Ectodermal cell (in vitro differentiated cells): ENCODE measurements around the gene SRPK2.

ENCODE experiments used
- H3K27ac ChIP-seq: 2 replicates; pipeline ENCODE4 v1.7.0; 2013; ENCODE audit warnings: mild to moderate bottlenecking, low read depth, low read length; ENCODE audit not compliant: insufficient read depth, poor library complexity, severe bottlenecking
- H3K27me3 ChIP-seq: 2 replicates; pipeline ENCODE4 v1.7.0; 2013; ENCODE audit warnings: mild to moderate bottlenecking, low read length; ENCODE audit not compliant: insufficient read depth, control insufficient read depth, poor library complexity, severe bottlenecking
- H3K36me3 ChIP-seq: one replicate; pipeline ENCODE4 v1.7.0; 2013; ENCODE audit warnings: low read length; ENCODE audit not compliant: control insufficient read depth, insufficient read depth
- H3K4me1 ChIP-seq: one replicate; pipeline ENCODE4 v1.7.0; 2013; ENCODE audit warnings: low read length; ENCODE audit not compliant: control insufficient read depth, insufficient read depth
- H3K4me3 ChIP-seq: 2 replicates; pipeline ENCODE4 v1.7.0; 2013; ENCODE audit warnings: low read depth, low read length, control low read depth; ENCODE audit not compliant: insufficient read depth
- H3K9me3 ChIP-seq: 2 replicates; pipeline ENCODE4 v1.7.0; 2013; ENCODE audit warnings: mild to moderate bottlenecking, low read length, moderate library complexity; ENCODE audit not compliant: control insufficient read depth
- WGBS, 2 experiments: methylation state at CpG; one replicate each; pipeline ENCODE4 v1.1.7; 2013; ENCODE audit warnings: missing lambda C conversion rate in 2 of 2; 5-methylcytosine and 5-hydroxymethylcytosine counted together

Gene SRPK2

DNA sequence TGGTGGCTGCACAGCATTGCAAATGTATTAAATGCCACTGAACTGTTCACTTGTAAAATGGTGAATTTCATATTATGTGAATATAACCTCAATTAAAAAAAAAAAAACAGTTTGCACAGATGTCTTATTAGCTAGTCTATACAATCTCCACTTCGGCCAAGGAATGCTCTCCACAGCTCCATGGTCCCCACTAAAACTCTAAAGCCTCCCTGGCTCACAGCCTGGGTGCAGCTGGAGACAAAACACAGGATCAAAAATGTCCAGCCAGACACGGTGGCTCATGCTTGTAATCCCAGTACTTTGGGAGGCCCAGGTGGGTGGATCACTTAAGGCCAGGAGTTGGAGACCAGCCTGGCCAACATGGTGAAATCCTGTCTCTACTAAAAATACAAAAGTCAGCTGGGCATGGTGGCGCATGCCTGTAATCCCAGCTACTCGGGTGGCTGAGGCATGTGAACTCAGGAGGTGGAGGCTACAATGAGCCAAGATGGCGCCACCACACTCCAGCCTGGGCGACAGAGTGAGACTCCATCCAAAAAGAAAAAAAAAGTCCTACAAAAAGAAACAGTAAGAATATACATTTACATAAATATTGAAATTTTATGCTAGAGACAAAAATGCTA lies 66.0 kb downstream of the SRPK2 start:
- no peaks in the 10 kb centered on the region for H3K36me3 ChIP-seq
- H3K4me3 ChIP-seq = no peak overlapping the region
- WGBS, 2 experiments = 92 to 96% methylated on average over 6 of the region's 6 CpGs
- no peaks in the 10 kb centered on the region for H3K27me3 ChIP-seq
- no peaks in the 10 kb centered on the region for H3K9me3 ChIP-seq
- H3K4me1 ChIP-seq = no peaks in the 10 kb centered on the region
- H3K27ac ChIP-seq = no peak overlapping the region

DNA sequence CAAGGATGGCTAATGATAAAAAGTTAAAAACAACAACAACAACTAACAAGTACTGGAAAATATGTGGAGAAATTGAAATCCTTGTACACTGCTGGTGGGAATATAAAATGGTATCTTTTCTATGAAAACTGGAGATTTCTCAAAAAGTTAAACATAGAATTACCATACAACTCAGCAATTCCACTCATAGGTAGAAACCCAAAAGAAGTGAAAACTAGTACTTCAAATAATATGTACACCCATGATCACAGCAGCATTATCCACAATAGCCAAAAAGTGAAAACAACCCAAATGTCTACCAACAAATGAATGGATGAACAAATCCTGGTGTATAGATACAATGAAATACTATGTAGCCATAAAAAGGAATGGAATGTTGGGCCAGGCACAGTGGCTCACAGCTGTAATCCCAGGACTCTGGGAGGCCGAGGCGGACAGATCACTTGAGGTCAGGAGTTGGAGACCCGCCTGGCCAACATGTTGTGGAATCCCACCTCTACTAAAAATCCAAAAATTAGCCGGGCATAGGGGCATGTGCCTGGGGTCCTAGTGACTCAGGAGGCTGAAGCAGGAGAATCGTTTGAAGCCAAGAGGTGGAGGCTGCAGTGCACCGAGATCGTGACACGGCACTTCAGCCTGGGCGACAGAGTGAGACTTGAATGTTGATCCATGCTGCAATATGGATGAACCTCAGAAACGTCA lies 66.8 kb downstream of the SRPK2 start:
- Histone ChIP-seq H3K27ac (no peak overlapping the region), H3K4me3 (no peak overlapping the region), H3K27me3 (no peaks in the 10 kb centered on the region), H3K36me3 (no peaks in the 10 kb centered on the region), H3K9me3 (no peaks in the 10 kb centered on the region), H3K4me1 (no peaks in the 10 kb centered on the region)
- WGBS, 2 experiments = 92 to 94% methylated on average over 10 of the region's 10 CpGs

- Histone ChIP-seq H3K9me3 (no peaks in the 10 kb centered on the region), H3K27ac (no peak overlapping the region), H3K4me1 (peaks cover 6% of the 10 kb centered on the region), H3K36me3 (no peaks in the 10 kb centered on the region), H3K4me3 (no peak overlapping the region), H3K27me3 (no peaks in the 10 kb centered on the region)
- 94 to 95% methylated on average over 2 of the region's 2 CpGs for WGBS, 2 experiments
Observed at GRCh38 chr7:105320896-105321295, 67.8 kb downstream of the SRPK2 start.

- peaks cover 6% of the 10 kb centered on the region for H3K4me1 ChIP-seq
- H3K36me3 ChIP-seq = no peaks in the 10 kb centered on the region
- no peak overlapping the region for H3K27ac ChIP-seq
- no peaks in the 10 kb centered on the region for H3K27me3 ChIP-seq
- H3K4me3 ChIP-seq = no peak overlapping the region
- 94 to 97% methylated on average over 10 of the region's 10 CpGs for WGBS, 2 experiments
- H3K9me3 ChIP-seq = no peaks in the 10 kb centered on the region
Observed at GRCh38 chr7:105319578-105319977, 69.1 kb downstream of the SRPK2 start.

DNA sequence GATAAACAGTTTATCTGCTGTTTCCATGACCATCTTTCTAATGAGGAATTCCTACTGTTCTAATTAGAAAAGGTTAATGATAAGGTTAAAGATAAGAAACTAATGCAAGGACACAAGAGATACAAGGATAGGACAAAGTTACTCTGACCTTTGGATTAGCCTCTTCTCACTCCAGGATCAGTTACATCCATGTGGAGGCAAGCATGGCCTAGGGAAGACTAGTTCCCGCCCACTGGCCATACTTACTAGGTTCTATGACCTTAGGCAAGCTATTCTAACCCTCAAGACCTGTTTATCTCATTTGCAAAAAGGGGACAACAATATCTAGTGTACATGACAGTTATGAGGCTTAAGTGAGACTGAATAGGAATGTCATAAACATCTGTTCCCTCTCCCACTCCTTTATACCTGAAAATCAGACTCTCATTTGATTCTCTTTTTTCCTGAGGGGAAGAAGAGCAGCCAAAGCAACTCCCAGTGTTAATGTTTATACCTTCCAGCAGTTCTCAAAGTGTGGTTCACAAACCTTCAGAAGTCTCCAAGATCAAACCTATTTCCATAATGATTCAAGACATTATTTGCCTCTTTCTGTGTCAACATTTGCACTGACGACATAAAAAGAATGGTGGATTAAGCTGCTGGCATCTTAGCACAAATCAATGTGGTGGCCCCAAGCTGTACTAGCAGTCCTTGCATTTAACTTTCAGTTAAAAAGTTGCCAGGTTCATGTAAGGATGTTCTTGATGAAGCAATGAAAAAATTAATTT lies 72.0 kb downstream of the SRPK2 start:
- 90 to 97% methylated on average over 2 of the region's 2 CpGs for WGBS, 2 experiments
- H3K27me3 ChIP-seq = no peaks in the 10 kb centered on the region
- H3K4me3 ChIP-seq = no peak overlapping the region
- peaks cover 6% of the 10 kb centered on the region for H3K4me1 ChIP-seq
- no peaks in the 10 kb centered on the region for H3K9me3 ChIP-seq
- H3K27ac ChIP-seq = no peak overlapping the region
- H3K36me3 ChIP-seq = no peaks in the 10 kb centered on the region

DNA sequence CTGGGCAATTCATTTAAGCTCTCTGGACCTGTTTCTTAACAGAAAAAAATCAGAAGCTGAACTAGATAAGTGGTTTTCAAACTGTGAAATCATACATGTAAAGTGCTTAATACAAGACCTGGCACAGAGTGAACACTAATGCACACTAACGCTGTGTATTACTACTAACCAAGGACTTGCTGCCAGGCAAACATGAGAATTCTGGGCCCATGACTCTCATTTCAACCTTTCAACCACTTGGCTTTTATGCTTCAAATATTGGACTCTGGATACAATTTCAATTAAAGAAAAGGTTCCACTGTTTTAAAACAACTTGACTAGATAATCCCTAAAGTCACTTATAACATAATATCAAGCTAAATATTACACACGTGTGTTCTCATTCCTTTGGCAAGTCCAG lies 73.4 kb downstream of the SRPK2 start:
- 88 to 96% methylated on average over 2 of the region's 2 CpGs for WGBS, 2 experiments
- H3K36me3 ChIP-seq = no peaks in the 10 kb centered on the region
- H3K4me3 ChIP-seq = no peak overlapping the region
- no peaks in the 10 kb centered on the region for H3K9me3 ChIP-seq
- peaks cover 6% of the 10 kb centered on the region for H3K4me1 ChIP-seq
- no peak overlapping the region for H3K27ac ChIP-seq
- H3K27me3 ChIP-seq = no peaks in the 10 kb centered on the region

GRCh38 chr7:105309235-105310169 lies 79.2 kb downstream of the SRPK2 start:
- H3K9me3 ChIP-seq = no peaks in the 10 kb centered on the region
- WGBS, 2 experiments = 73 to 79% methylated on average over 2 of the region's 2 CpGs
- H3K27me3 ChIP-seq = no peaks in the 10 kb centered on the region
- no peak overlapping the region for H3K27ac ChIP-seq
- no peaks in the 10 kb centered on the region for H3K36me3 ChIP-seq
- no peaks in the 10 kb centered on the region for H3K4me1 ChIP-seq
- H3K4me3 ChIP-seq = no peak overlapping the region

GRCh38 chr7:105307163-105307672 lies 81.5 kb downstream of the SRPK2 start:
- no peak overlapping the region for H3K27ac ChIP-seq
- no peak overlapping the region for H3K4me3 ChIP-seq
- H3K27me3 ChIP-seq = no peaks in the 10 kb centered on the region
- H3K4me1 ChIP-seq = no peaks in the 10 kb centered on the region
- 90% methylated on average over 3 of the region's 3 CpGs for WGBS, 2 experiments
- H3K36me3 ChIP-seq = no peaks in the 10 kb centered on the region
- H3K9me3 ChIP-seq = no peaks in the 10 kb centered on the region

DNA sequence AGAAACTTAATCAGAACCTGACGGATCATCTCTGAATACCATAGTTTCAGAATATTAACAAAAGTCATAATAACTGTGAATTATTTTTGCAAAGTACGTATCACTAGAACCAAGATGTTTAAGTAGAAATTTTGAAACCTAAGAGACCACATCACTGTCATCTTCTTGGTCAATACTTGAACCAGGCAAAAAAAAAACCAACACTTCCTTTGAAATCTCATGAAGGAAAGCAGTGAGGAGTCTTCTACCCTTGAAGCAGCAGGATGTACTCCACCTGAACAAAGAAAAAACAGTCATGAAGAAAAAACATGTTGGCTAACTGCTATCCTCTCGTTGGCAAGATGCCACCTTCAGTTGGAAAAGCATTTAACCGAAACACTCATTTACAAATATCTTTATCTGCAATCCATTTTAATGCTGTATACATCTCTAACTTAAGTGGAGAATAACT lies 82.4 kb downstream of the SRPK2 start:
- no peaks in the 10 kb centered on the region for H3K27me3 ChIP-seq
- no peak overlapping the region for H3K27ac ChIP-seq
- no peaks in the 10 kb centered on the region for H3K36me3 ChIP-seq
- no peaks in the 10 kb centered on the region for H3K9me3 ChIP-seq
- H3K4me3 ChIP-seq = no peak overlapping the region
- 92 to 98% methylated on average over 4 of the region's 4 CpGs for WGBS, 2 experiments
- H3K4me1 ChIP-seq = no peaks in the 10 kb centered on the region
